Activated CD4-positive, alpha-beta T cell treated with anti-CD3 and anti-CD28 coated beads, Interleukin-2, Interleukin-6, amounts not matched to agents 100 ng/mL and 50 ng/mL, durations not matched to agents 16 hours and 8 hours (primary cell): Measurements from ENCODE around the gene RAB40AL.
A peak's percentile ranks its signal among the peaks of the same experiment; 100 is the strongest.
"Not testable (repeated sequence)": the region's sequence is repeated elsewhere in the genome, so short reads cannot be mapped to it uniquely, and the experiment has no call there.

ENCODE experiments used
- DNase-seq: peaks from one replicate; pipeline ENCODE4 v3.0.0-alpha.2; 2020

RAB40AL gene, protein sequence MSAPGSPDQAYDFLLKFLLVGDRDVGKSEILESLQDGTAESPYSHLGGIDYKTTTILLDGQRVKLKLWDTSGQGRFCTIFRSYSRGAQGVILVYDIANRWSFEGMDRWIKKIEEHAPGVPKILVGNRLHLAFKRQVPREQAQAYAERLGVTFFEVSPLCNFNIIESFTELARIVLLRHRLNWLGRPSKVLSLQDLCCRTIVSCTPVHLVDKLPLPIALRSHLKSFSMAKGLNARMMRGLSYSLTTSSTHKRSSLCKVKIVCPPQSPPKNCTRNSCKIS

DNA sequence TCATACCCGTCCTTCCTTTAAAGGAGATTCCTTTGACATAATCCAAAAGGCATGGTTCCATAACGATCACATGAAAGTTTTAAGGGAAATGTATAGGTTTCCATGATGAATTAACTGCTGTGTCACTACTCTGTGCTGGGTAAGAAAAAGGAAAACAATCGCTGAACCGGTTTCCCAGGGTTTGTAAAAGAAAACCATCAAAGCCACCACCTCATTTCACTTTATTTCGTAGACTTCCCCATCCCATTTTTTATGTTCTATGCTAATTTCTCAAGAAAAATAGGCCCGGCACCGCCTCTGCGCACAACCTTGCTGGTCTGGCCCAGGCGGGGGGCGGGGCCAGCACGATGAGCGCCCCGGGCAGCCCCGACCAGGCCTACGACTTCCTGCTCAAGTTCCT lies at the start of gene RAB40AL:
Gene RAB40AL (plus strand): TSS at position 301 of the 400 bp plus-strand sequence. CDS start 47 bp downstream, at position 348.
- not testable (repeated sequence) for DNase-seq

DNA sequence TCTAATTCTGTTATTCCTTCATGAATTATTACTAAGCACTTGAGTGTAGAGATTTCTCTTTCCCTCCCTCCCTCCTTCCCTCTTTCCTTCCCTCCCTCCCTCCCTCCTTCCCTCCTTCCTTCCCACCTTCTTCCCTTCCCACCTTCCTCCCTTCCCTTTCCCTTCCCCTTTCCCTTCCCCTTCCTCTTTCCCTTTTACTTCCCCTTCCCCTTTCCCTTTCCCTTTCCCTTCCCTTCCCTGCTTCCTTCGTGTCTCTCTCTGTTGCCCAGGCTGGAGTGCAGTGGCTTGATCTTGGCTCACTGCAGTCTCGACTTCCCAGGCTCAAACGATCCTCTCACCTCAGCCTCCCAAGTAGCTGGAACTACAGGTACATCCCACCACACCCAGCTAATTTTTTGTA lies 49.4 kb upstream of the RAB40AL start:
- DNase-seq = no peak

DNA sequence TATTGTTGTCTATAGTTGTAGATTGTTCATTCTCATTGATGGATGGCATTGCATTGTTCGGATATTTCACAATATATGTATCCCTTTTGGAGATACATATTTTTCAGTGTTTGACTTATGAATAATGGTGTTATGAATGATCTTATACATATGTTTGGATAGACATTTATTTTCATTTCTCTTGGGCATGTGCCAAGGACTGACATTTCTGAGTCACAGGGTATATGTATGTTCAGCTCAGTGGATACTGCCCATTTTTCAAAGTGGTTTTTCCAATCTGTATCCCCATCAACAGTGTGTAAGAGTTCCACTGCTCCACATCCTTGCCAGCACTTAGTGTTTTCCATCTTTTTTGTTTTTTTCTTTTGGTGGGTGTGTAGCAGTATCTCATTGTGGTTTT lies 45.0 kb upstream of the RAB40AL start:
- DNase-seq = no peak

DNA sequence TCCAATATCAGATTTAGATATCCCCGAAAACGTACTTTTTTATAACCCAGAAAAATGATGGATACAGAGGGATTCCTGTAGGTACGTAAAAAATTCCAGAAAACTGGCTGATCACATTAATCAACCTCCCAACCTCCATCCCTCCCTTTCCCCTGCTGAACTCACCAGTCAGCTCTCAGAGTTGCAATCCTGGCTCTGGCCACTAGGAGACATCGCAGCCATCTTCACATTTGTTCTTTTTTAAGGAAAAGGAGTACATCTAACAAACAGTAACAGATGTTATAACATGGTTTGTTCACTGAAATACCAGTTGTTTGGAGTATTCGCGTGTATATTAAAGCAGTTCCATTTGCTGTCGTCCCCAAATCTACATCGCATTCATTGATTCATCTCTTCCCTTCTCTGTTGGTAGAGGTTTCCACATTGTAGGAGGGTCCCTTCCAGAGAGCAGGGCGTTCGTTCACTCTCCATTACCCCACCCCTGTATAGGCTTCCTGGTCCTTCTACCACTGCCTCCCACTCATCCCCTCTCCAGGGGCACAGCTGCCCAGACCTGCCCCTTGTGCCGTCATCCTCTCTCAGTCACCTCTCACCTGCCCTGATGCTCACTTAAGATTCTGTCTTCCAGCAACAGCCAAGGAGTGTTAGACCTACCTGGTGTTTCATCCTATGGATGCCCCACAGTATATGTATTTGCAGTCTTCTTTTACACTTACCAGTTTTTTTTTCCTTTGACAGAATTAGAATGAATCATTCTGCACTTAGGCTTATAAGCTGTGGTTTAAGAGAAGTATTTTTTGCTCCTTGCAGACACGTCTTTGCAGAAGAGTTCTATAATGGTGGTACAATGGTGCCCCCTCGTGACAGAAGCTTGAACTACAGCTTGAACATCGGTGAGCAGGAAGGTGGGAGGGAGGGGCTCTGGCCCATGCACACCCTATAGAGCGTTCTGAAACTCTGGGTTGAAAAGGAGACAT lies 36.8 kb upstream of the RAB40AL start:
- peak; percentile 83 for DNase-seq

DNA sequence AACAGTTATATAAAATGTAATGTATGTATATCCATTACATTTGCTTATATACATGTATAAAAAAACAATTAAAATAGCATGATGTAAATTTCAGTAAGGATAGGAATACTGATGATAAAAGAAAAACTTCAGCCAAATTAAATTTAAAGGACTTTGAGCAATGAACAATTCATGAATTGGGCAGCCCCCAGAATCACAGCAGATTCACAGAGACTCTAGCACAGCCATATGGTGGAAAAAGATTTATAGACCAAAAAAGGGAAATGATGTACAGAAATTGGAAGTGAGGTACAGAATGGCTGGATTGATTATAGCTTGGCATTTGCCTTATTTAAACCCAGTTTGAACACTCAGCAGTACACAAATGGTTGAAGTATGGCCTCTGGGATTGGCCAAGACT lies 34.7 kb upstream of the RAB40AL start:
- DNase-seq = no peak

DNA sequence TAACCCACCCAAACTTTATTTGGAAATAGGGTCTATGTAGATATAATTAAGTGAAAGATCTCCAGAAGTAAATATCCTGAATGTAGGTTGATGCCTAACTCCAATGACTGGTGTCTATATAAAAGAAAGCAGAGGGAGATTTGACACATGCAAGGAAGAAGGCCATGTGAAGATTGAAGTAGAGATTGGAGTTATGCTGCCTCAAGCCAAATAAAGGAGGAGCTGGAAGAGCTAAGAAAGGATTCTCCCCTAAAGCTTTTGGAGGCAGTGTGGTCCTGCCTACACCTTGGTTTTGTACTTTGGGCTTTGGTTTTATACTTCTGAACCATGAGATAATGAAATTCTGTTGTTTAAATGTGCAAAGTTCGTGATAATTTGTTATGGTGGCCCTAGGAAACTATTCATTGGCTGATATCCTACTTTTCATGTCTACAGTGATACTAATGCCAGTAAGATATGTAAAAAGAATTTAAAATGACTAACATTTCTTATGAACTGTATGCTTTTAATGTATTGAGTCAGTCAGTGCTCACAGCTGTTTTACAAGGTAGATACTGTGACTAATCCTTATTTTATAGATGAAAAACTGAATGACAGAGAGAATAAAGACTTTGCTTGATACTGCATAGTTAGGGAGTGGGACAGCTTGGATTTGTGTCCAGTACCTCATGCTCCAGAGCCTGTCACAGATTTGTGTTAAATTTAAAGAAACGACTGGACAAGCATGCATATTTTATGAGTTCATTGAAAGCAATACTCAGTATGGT lies 5.9 kb upstream of the RAB40AL start:
- DNase-seq = no peak

DNA sequence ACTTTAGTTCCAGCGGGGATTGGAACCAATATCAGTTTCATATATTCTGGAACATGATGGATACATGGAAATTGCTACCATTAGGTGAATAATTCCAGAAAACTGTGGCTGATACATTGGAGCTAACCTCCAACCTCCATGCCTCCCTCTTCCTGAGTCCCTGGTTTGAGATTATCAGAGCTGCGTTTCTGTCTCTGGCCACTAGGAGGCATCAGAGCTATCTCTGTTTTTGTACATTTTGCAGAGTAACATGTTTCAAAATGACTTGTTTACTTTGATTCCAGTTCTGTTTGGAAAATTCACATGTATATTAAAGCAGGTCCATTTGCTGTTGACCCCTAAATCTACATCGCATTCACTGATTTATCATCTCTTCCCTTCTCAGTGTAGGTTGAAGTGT lies 2.4 kb upstream of the RAB40AL start:
- DNase-seq = peak; percentile 56

DNA sequence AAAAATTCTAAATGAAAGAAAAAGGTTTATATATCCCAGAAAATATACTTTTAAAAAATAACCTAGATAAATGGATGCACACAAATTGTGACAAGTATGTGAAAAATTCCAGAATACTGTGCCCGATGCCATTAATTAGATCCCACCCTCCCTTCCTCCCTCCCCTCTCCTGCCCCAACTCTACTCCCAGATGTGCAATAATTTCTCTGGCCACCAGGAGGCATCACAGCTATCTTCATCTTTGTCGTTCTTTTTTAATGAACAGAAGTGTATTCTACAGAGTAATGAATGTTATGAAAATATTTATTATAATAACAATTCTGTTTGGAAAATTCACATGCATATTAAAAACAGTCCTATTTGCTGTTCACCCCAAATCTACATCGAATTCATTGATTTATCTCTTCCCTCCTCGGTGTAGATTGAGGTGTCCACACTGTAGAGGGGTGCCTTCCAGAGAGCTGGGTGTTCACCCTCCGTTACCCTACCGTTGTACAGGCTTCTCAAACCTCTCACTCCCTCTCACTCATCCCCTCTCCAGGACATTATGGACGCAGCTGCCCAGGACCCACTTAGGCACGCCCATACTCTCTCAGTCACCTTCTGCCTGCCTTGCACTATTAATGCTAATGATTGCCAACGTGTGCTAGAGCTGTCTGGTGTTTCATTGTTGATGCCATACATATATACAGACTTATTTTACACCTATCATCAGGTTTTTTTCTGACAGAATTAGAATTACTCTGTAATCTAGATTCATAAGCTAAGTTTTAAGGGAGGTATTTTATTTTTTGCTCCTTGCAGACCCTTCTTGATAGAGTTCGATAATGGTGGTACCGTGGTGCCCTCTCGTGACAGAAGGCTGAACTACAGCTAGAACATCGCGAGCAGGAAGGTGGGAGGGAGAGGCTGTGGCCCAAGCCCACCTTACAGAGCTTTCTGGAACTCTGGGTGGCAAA lies 14.1 kb downstream of the RAB40AL start:
- peak; percentile 66 for DNase-seq

DNA sequence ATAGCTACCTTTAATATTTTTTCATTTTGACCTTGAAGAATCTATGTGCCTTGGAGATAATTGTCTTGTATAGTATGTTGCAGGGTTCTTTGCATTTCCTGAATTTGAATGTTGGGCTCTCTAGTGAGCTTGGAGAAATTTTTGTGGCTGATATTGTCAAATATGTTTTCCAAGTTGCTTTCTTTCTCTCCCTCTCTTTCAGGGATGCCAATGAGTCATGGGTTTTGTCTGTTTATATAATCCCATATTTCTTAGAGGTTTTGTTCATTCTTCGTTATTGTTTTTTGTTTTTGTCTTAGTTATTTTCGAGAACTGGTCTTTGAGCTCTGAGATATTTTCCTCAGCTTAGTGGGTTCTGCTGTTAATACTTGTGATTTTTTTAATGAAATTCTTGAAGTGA lies 20.7 kb downstream of the RAB40AL start:
- DNase-seq = no peak

DNA sequence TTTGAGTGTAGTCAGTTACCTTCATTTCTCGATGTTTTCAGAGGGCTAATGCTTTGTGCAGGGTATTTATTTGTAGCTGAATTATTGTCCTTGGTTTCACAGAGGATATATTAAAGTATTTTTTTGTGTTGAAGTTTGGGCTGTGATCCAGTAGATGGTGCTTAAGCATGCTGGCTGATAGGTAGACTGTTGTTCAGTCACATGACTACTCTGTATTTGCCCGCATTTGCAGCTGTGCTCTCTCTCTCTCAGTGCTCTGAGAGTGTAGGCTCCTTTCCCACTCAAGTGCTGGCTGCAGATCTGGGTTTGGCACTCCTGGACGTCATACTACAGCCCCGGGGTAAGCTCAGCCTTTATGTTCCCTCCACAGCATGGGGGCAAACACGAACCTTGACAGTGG lies 21.7 kb downstream of the RAB40AL start:
- DNase-seq = no peak

DNA sequence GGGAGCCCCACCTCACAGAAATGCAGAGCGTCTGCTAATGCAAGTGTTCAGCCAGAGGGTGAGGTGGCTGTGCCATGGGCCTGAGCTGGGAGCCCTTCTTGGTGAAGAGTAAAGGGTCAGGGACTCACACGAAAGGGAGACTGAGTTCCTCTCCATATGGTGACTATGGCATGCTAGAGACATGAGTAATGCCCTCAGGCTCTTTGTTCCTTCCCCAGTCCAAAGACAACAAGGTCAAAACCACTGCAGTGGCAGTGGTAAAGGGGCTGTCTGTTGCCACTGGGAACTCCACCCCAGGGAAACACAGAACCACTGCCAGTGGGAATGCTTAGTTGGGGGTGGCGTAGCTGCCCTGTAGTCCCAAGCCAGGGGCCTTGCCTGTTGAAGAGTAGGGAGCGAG lies 22.4 kb downstream of the RAB40AL start:
- DNase-seq = no peak

DNA sequence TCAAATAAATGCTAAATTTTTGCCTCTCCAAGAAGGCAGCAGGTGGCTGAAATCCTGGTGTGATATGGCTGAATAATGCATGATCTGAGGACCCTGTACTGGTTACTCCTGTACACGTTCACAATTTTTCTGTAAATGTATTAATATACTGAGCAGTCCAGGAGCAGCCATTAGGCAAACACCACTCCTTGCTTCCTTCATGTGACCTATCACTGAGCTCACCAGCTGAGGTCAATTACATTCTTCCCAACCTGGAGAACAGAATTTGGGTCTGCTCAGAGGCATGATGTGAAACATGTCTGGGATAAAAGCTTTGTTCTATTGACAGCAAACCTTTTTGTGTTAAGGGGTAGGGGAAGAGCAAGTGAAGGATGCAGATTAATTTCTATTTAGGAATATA lies 26.9 kb downstream of the RAB40AL start:
- no peak for DNase-seq

DNA sequence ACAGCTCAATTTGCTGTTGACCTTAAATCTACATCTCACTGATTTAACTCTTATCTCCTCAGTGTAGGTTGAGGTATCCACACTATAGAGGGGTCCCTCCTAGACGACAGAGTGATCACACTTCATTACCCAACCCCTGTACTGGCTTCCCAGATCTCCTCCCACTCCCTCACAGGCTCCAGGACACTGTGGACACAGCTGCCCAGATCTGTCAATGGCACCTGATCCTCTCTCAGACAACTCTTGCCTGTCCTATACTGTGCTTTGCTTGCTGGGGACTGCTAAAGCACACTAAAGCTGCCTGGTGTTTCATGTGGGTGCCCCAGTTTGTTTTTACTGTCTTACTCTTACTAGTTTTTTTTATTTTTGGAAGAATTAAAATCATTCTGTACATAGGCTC lies 27.9 kb downstream of the RAB40AL start:
- DNase-seq = no peak

DNA sequence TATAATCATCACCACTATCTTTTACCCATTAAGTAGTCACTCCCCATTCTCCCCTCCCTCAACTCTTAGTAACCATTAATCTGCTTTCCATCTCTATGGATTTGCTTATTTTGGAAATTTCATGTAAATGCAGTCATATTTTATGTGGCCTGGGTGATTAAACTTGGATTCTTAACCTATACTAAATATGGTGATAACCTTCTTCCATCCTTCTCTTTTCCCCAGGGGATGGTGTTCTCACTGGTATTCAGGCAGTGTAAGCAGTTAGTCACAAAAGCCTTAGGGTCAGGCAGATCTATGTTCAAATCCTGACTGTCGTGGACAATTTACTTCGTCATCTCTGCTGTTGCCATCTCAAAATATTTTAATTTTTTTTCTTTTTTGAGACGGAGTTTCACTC lies 29.6 kb downstream of the RAB40AL start:
- no peak for DNase-seq

DNA sequence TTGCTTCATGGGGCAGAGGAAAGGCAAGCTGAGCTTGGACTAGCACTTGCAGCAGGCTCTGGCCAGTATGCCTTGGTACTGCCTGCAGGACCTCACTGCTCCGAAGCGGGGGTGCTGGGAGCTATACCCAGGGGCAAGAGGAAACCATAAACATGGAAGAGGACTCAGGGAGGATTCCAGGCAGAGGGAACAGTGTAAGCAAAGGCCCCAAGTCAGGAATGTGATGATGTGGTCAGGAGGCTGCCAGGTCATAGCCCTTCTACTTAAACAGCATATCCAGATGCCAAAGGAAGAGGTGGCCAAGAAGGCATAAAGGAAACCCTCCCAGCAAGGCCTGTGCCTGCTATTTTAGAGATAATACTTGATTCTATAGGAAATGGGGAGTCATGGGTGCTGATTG lies 31.1 kb downstream of the RAB40AL start:
- DNase-seq = no peak

DNA sequence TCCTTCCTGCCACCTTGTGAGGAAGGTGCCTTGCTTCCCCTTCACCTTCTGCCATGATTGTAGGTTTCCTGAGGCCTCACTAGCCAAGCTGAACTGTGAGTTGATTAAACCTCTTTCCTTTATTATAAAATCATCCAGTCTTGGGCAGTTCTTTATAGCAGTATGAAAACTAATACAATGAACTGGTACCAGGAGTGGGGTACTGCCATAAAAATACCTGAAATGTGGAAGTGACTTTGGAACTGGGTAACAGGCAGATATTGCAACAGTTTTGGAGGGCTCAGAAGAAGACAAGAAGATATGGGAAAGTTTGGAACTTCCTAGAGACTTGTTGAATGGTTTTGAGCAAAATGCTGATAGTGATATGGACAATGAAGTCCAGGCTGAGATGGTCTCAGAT lies 34.5 kb downstream of the RAB40AL start:
- not testable (repeated sequence) for DNase-seq

DNA sequence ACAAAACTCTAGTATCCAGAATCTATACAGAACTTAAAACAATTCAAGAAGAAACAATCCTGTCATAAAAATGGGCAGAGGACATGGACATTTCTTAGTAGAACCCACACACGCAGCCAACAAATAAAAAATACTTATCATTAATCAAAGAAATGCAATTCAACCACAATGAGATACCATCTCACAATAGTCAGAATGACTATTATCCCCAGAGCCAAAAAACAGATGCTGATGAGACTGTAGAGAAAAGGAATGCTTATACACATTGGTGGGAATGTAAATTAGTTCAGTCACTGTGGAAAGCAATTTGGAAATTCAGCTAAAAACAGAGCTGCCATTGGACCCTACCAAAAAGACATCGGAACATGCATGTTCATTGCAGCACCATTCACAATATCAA lies 37.9 kb downstream of the RAB40AL start:
- no peak for DNase-seq

DNA sequence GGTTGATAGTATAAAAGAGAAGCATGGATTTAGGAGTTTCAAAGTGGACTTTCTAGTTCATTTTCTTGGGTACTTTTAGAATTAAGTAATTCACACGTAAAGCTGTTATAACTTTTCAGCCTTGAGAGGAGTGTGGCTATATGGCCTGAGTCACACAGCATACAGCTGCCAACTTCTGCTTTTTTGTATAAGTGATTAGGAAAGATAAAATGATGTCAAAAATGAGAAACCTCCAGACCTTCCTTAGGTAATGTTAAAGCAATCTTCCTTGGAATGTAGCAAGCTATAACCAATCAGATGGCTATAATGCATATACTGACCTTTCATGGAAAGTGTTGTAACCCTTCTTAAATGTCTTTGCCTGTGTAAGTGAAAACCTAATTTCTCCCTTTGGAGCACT lies 39.2 kb downstream of the RAB40AL start:
- DNase-seq = no peak

DNA sequence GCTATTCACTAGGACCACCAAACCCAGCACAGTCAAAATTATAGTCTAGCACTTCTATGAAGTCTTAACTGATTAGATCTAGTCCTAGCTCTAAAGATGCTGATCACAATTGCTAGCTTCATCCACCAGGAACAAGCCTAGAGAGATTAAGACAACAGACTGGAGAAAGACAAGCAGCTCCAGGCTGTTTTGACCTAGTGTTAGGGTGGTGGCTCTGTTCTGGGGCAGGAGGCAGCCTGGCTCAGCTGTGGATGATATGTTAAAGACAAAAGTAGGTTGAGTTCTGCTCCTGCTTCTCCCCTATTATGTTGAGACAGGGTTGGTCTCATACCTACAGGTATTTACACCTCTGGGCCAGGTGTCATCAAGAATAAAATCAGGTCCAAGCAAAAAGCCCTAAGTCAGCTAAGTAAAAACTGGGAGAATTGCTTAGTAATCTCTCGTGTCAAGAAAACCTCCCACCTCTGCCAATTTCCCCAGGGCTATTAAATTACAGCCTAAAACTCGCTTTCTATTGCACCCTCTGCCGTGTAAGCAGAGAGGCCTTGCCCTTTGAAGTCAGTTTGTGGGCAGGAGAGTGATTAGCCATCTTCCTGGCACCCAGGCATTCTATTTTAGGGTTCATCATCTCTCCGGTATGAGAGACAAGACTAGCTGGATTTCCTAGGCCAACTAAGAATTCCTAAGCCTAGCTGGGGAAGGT lies 39.9 kb downstream of the RAB40AL start:
- no peak for DNase-seq

DNA sequence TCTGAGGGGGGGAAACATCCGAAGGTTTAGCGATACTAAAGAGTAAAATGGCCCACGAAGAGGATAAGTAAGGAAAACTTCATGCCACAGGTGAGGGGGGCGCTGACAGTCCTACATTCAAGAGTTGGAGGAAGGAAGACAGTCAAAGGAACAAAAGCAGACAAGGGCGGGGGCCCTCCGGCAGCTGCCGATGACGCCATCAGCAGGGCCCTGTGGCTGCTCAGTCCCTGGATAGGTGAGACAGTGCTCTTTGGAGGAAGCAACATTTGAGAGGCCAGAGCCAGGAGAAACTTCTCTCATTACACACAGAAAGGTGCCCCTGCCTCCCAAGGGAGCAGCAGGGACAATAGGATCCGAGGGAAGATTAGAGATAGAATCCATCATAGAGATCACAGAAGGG lies 41.5 kb downstream of the RAB40AL start:
- DNase-seq = no peak

DNA sequence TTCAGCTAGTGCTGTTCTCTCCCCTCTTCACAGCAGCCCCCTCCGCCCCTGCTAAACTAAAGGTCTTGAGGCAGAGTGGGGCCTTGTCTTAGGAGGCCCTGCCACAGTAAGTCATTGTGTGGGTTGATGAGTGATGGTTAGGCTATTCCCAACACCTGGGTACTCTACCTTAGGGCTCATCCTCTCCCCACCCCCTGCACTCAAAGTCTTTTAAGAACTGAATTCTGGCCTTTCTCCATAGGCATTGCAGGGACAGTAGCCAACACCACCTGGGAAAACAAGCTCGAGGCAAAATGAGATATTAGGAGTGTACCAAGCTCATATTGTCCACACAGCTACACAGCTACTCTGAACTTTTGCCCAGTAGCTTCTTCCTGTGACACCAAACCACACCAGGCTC lies 42.5 kb downstream of the RAB40AL start:
- DNase-seq = no peak

DNA sequence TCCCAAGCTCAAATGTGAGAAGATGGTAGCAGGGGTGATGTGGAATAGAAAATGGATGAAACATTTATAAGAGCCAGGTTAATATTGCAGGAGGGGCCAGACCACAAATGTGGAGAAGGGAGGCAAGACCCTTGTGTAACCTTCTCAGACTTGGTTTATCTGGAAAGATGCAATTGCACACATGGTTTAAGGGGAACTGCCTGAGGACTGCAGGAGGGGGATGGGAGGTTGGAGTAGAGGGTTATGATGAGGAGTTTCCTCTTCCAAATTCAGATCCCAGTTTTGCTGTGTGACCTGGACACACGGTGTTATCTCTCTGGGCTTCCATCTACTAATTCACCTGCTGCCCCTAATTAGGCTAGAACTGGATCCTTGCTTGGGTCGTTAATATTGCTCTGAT lies 46.1 kb downstream of the RAB40AL start:
- no peak for DNase-seq
